ENCODE results near the gene SERINC4.
"Not testable (repeated sequence)": the region's sequence is repeated elsewhere in the genome, so short reads cannot be mapped to it uniquely, and the experiment has no call there.

The SERINC4 gene

GRCh38 chr15:43815064-43815463 is 15.0 kb upstream of the SERINC4 start:
- H3K36me3 Mint-ChIP-seq (ENCODE audit: low read depth): peaks cover 94% of the 10 kb centered on the region
- intact Hi-C loops (cut with micrococcal nuclease); H3K27ac Mint-ChIP-seq; H3K4me3 Mint-ChIP-seq; H3K4me1 Mint-ChIP-seq (ENCODE audit: low read depth); H3K27me3 Mint-ChIP-seq; H3K9me3 Mint-ChIP-seq: not testable (repeated sequence)

DNA sequence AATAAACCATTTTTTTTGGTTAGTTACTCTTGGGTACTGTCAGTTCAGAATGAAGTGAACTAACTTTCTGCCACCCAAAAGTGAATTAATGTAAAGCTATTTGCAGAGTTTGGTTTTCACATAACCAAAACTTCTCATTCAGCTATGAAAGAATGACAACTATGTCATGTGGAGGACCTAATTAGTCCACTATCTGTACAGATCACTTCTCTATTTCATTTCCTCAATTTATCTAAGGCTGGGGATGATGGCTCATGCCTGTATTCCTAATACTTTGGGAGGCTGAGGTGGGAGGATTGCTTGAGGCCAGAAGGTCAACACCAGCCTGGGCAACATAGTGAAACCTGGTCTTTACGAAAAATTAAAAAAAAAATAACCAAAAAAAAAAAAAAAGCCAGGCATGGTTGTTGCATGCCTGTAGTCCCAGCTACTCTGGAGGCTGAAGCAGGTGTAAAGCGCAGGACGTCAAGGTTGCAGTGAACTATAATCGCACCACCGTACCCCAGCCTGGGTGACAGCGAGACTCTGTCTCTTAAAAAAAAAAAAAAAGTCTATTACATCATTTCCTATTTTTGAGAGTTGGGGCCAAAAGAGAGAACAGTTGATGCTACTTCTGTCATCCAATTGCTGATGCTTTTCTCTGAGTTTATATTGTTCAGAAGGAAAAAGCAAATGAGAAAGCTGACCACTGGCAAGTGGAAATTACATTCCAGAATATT is 9.1 kb upstream of the SERINC4 start:
- Mint-ChIP-seq H3K4me1 (ENCODE audit: low read depth) (peaks cover 6% of the 10 kb centered on the region), H3K36me3 (ENCODE audit: low read depth) (peaks cover 91% of the 10 kb centered on the region), H3K4me3 (no peak overlapping the region), H3K27ac (no peak overlapping the region), H3K27me3 (no peaks in the 10 kb centered on the region), H3K9me3 (no peaks in the 10 kb centered on the region)
- intact Hi-C loops (cut with micrococcal nuclease): no loop called here

GRCh38 chr15:43808435-43808950 is 8.5 kb upstream of the SERINC4 start:
- peaks cover 91% of the 10 kb centered on the region for H3K36me3 Mint-ChIP-seq (ENCODE audit: low read depth)
- peaks cover 6% of the 10 kb centered on the region for H3K4me1 Mint-ChIP-seq (ENCODE audit: low read depth)

DNA sequence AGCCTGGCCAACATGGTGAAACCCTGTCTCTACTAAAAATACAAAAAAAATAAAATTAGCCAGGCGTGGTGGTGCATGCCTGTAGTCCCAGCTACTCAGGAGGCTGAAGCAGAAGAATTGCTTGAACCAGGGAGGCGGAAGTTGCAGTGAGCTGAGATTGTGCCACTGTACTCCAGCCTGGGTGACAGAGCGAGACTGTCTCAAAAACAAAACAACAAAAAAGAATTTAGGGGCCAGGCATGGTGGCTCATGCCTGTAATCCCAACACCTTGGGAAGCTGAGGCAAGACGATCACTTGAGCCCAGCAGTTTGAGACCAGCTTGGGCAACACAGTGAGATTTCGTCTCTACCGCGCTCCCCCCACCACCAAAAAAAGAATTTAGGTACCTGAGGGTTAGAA is 2.7 kb upstream of the SERINC4 start:
- H3K27ac Mint-ChIP-seq; H3K27me3 Mint-ChIP-seq; H3K4me3 Mint-ChIP-seq; H3K9me3 Mint-ChIP-seq; intact Hi-C loops (cut with micrococcal nuclease): not testable (repeated sequence)
- peaks cover 97% of the 10 kb centered on the region for H3K36me3 Mint-ChIP-seq (ENCODE audit: low read depth)
- peaks cover 35% of the 10 kb centered on the region for H3K4me1 Mint-ChIP-seq (ENCODE audit: low read depth)

More at GRCh38 chr15:43808435-43808950, 8.5 kb upstream of the SERINC4 start:
- H3K27ac Mint-ChIP-seq: no peak overlapping the region
- H3K4me3 Mint-ChIP-seq: no peak overlapping the region
- H3K9me3 Mint-ChIP-seq: no peaks in the 10 kb centered on the region
- no peaks in the 10 kb centered on the region for H3K27me3 Mint-ChIP-seq
- intact Hi-C loops (cut with micrococcal nuclease): no loop called here

DNA sequence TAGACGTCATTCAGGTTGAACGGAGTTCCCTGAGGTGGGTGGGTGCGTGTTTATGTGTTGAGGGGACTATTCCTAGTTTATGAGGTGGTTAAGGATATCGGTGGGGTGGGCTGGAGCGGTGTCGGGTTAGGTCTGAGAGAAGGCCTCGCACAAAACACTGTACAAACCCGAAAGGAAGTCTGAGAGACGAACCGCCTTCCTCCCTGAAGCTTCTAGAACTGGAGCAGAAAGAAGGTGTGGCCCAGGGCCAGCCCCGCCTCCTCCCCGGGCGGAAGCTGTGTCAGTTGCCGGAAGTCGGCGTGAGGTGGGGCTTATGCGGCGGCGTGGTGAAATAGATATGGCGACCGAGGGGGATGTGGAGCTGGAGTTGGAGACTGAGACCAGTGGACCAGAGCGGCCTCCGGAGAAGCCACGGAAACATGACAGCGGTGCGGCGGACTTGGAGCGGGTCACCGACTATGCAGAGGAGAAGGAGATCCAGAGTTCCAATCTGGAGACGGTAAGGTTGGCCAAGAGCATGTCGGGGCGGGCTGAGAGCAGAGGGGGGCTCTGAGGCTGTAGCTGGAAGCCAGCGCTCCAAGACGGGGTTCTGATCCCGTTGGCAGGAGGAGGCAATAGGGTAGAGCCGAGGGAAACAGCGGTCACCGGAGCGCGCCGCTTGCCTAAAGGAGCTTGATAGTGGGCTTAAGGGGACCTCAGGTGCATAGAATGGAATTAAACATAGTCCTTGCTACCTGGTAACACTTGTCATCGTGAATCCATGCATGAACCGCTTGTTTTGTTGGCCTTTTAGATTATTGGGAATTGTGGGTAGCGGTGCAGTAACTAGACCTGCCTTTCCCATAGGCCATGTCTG is 494 bp upstream of the SERINC4 start, which contains the start of gene HYPK:
Gene HYPK (plus strand): TSS at position 314 of the 856 bp plus-strand sequence. CDS start 24 bp downstream, at position 338.
- Mint-ChIP-seq H3K36me3 (ENCODE audit: low read depth) (peaks cover 97% of the 10 kb centered on the region), H3K27me3 (no peaks in the 10 kb centered on the region), H3K4me1 (ENCODE audit: low read depth) (peaks cover 55% of the 10 kb centered on the region), H3K9me3 (no peaks in the 10 kb centered on the region), H3K4me3 (peak within 1 kb of the TSS; percentile 95), H3K27ac (peak within 1 kb of the TSS; percentile 85)
- intact Hi-C loops (cut with micrococcal nuclease): no loop called here

GRCh38 chr15:43799209-43799944 is 643 bp downstream of the SERINC4 start:
- peak overlapping the region; percentile 85 for H3K27ac Mint-ChIP-seq
- intact Hi-C loops (cut with micrococcal nuclease): no loop called here
- peaks cover 66% of the 10 kb centered on the region for H3K4me1 Mint-ChIP-seq (ENCODE audit: low read depth)
- peaks cover 97% of the 10 kb centered on the region for H3K36me3 Mint-ChIP-seq (ENCODE audit: low read depth)
- no peak overlapping the region for H3K4me3 Mint-ChIP-seq
- H3K9me3 Mint-ChIP-seq: no peaks in the 10 kb centered on the region
- no peaks in the 10 kb centered on the region for H3K27me3 Mint-ChIP-seq

DNA sequence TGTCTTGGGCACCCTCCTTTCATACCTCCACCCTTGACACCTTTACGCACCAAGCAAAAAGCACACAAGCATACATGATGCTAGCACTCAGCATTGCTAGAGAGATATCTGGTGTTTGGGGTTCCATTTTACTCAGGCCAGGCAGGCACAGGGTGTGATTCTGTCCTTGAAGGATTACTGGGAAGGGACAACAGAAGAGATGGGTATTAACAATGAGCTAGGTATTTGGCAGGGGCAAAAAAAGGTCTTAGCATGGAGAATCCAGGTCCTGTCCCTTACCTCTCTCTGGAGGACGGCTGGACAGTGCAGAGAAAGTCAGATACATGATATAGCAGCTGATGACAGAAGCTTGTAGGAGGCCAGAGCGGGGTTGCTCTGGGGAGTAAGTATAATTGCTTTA is 3.5 kb downstream of the SERINC4 start:
- H3K4me1 Mint-ChIP-seq (ENCODE audit: low read depth): peaks cover 79% of the 10 kb centered on the region
- peak overlapping the region; percentile 85 for H3K27ac Mint-ChIP-seq
- no peak overlapping the region for H3K4me3 Mint-ChIP-seq
- H3K36me3 Mint-ChIP-seq (ENCODE audit: low read depth): peaks cover 93% of the 10 kb centered on the region
- no peaks in the 10 kb centered on the region for H3K27me3 Mint-ChIP-seq
- intact Hi-C loops (cut with micrococcal nuclease): no loop called here
- no peaks in the 10 kb centered on the region for H3K9me3 Mint-ChIP-seq

GRCh38 chr15:43795997-43796396 is 4.0 kb downstream of the SERINC4 start:
- H3K27me3 Mint-ChIP-seq: no peaks in the 10 kb centered on the region
- intact Hi-C loops (cut with micrococcal nuclease): no loop called here
- no peaks in the 10 kb centered on the region for H3K9me3 Mint-ChIP-seq
- H3K27ac Mint-ChIP-seq: peak overlapping the region; percentile 85
- peaks cover 88% of the 10 kb centered on the region for H3K36me3 Mint-ChIP-seq (ENCODE audit: low read depth)
- H3K4me1 Mint-ChIP-seq (ENCODE audit: low read depth): peaks cover 78% of the 10 kb centered on the region
- H3K4me3 Mint-ChIP-seq: no peak overlapping the region

- Mint-ChIP-seq H3K27ac (peak overlapping the region; percentile 74), H3K4me3 (no peak overlapping the region), H3K4me1 (ENCODE audit: low read depth) (peaks cover 75% of the 10 kb centered on the region), H3K36me3 (ENCODE audit: low read depth) (peaks cover 81% of the 10 kb centered on the region), H3K27me3 (no peaks in the 10 kb centered on the region), H3K9me3 (no peaks in the 10 kb centered on the region)
- intact Hi-C loops (cut with micrococcal nuclease): no loop called here
These were observed 4.8 kb downstream of the SERINC4 start for GRCh38 chr15:43795197-43795596.

DNA sequence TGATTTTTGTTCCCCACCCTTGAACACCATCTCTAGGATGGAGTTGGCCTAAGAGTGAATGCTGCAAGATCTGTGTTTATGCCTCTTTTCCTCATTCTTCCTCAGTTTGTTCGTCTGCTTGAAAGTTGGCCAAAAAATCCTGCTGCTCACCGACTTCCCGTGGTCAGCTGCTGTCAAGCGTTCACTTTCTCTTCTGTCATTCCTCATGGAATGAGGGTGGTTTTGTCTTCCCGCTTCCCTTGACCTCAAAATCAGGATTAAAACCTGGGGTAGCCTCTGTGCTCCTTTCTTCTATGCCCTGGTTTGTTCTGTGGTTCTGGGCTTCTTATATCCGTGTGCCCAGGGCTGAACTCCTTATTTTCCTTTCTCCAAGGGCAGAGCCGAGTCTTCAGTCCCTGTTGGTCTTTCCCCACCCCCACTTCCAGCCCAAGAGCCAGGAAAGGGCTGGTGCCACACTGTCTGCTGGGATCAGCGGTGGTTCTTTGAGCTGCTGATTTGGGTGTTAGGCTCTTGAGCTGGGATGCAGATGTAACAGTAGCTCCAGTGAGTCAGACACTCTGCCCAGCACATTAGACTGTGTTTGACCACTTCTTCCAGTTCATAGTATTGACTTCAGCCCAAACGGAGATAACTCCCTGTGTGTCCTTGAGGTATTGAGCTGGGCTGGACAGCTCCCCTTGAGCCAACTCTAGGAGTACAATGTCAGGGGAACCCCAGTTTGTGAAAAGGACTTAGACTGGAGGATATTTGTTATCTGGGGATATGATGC is 5.6 kb downstream of the SERINC4 start:
- Mint-ChIP-seq H3K27ac (peak overlapping the region; percentile 74), H3K27me3 (no peaks in the 10 kb centered on the region), H3K4me3 (peak overlapping the region; percentile 50), H3K9me3 (no peaks in the 10 kb centered on the region), H3K36me3 (ENCODE audit: low read depth) (peaks cover 75% of the 10 kb centered on the region), H3K4me1 (ENCODE audit: low read depth) (peaks cover 67% of the 10 kb centered on the region)
- intact Hi-C loops (cut with micrococcal nuclease): no loop called here

DNA sequence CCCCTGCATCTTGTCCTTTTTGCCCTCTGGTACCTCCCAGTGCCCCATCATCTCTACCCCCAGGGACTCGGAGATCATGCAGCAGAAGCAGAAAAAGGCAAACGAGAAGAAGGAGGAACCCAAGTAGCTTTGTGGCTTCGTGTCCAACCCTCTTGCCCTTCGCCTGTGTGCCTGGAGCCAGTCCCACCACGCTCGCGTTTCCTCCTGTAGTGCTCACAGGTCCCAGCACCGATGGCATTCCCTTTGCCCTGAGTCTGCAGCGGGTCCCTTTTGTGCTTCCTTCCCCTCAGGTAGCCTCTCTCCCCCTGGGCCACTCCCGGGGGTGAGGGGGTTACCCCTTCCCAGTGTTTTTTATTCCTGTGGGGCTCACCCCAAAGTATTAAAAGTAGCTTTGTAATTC is 6.4 kb downstream of the SERINC4 start:
- intact Hi-C loops (cut with micrococcal nuclease): loop anchor here (1.0 kb wide), 1 partner anchor 16 kb away; no protein-coding TSS in a partner anchor
- Mint-ChIP-seq H3K9me3 (no peaks in the 10 kb centered on the region), H3K4me1 (ENCODE audit: low read depth) (peaks cover 59% of the 10 kb centered on the region), H3K27ac (peak overlapping the region; percentile 100), H3K36me3 (ENCODE audit: low read depth) (peaks cover 71% of the 10 kb centered on the region), H3K27me3 (no peaks in the 10 kb centered on the region), H3K4me3 (peak overlapping the region; percentile 82)

- intact Hi-C loops (cut with micrococcal nuclease): loop anchor here (1.0 kb wide), 1 partner anchor 16 kb away; no protein-coding TSS in a partner anchor
- Mint-ChIP-seq H3K27me3 (no peaks in the 10 kb centered on the region), H3K27ac (peak overlapping the region; percentile 100), H3K36me3 (ENCODE audit: low read depth) (peaks cover 65% of the 10 kb centered on the region), H3K4me3 (peak overlapping the region; percentile 82), H3K9me3 (no peaks in the 10 kb centered on the region), H3K4me1 (ENCODE audit: low read depth) (peaks cover 52% of the 10 kb centered on the region)
These were observed 7.1 kb downstream of the SERINC4 start for GRCh38 chr15:43792761-43793476.
